ENCODE results near the gene VSIG10L.

Gene VSIG10L

DNA sequence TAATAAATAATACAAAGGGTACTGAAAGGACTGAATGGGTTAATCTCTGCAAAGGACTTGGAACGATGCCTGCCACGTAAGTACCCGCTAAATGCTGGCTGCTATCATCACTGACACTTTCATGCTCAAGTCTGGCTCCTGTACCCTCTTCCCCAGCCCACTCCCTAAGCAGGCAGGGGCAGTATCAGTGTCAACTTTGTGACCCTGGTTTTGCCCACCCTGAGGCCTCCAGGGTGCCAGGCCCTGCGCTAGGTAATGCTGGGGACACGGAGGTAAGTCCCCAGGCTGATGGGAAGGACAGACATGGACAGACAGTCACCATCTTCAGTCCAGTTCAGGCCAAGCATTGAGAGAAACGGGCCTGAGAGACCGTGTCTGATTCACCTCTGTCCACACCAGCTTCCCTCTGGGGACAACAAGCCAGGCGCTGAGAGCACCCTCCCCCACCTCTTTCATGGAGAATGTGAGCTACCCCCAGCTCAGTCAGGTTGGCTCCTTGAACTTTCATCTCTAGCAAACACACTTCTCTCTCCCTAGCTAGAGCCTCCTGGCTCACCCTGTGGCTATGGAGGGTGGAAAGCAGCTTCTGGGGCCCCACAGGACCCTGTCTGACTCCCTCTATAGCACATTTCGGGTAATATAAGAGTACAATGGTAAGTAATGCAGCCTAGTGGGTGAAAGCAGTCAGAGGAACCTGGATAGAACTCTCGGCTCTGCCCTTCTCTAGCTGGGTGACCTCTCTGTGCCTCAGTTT, 23.4 kb upstream of the VSIG10L start:
- DNase-seq = peak; percentile 21

DNA sequence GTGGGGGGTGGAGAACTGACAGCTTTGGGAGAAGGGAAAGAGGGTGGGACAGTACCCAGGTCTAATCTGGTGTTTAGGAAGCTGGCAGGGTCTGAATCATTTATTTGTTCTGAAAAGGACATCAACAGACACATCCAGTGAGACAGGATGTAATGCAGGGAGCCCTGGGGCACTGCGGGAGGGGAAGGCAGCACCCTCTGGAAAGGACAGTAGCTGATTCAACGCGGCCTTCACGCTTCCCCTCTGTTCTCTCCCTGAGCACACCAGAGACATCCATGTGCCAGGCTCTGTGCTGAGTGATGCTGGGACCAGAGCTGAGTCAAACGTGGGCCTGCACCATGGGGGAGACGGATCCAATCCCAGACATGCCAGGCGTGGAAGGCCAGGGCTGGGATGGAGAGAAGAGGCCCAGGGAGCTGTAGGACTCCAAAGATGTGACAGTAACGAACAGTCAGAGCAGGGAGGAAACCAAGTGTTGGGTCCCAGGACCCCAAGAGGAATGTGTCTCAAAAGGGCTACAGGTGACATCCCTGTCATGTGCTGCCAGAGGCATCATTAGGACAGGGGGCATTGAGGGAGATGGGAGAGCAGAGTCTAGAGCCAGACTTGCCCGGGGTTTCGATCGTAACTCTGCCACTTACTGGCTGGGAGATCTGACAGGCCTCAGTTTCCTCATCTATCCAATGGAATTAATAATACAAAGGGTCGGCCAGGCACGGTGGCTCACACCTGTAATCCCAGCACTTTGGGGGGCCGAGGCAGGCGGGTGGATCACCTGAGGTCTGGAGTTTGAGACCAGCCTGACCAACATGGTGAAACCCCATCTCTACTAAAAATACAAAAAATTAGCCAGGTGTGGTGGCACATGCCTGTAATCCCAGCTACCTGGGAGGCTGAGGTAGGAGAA, 22.5 kb upstream of the VSIG10L start:
- DNase-seq = no peak

DNA sequence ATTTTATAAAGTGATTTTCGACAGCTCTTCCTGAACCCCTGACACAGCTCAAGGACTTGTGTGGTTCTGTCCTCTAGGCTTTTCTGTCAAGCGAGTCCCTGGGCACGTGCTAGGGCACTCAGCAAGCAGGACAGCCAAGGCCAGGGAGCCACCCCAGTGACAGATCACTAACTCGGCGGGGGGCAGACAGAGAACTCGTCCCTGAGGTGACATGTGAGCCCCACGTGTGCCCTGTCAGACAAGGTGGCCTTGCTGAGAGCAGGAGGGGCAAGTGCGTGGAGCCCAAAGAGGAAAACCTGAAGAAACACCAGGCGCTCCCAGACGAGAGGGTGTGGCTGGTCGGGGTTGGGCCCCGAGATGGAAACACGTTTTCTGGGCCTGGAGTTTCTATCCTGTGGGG, 19.3 kb upstream of the VSIG10L start:
- DNase-seq = no peak

DNA sequence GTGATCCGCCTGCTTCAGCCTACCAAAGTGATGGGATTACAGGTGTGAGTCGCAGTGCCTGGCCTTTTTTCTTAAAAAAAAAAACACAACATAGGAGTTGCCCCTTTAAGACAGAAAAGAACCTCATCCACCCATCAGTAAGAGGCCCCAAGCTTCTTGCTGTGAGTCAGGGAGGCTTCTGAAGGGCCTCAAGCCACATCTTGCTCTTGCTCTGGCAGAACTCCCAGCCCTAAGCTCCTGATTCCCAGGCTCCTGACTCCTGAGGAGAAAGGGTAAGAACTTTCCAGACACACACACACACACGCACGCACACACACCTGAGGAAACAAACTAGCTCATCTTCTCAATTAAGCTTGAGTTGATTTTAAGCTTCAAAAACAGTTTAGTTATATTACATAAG, 17.4 kb upstream of the VSIG10L start:
- DNase-seq = no peak

DNA sequence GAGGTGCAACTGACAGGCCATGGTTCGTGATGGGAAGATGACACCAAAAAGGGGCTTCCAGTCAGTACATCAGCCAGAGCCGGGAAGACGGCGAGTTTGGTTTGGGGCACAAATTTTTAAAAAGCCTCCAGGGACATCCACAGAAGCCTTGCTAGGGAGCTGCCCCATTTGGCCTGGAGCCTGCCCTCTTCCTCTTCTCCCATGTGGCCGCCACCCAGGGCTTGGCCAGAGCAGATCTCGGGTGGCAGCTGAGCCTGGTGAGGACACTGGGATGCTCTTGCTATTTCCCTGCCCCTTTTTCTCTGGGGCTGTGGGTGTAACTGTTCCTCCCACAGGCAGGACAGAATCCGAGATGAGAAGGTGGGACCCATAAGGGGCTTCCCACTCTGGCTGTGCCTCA, 16.0 kb upstream of the VSIG10L start:
- DNase-seq = no peak

DNA sequence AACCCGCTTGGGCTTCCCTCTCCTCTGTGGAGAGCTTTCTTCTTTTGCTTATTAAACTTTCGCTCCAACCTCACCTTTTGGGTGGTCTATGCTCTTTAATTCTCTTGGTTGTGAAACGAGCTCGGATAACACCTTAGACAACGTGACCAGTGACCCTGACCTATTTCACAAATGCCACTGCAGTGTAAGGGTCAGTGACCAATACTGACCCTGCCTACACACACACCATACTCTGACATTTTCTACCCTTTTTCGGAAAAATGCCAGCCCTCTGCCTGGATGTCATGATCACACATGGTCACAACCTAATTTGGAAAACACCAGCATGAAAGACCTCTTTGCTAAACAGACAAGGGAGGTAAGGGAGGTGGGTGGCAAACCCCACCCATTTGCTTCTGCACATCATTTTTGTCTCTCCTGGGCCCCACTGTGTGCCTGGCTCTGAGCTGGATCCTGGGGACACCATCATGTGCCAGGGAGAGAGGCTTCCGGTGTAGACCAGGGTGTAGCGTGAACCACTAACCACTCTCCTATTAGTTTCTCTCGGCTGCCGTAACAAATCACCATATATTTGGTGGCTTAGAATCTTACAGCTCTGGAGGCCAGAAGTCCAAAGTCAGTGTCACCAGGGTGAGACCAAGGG, 14.3 kb upstream of the VSIG10L start:
- DNase-seq = no peak

DNA sequence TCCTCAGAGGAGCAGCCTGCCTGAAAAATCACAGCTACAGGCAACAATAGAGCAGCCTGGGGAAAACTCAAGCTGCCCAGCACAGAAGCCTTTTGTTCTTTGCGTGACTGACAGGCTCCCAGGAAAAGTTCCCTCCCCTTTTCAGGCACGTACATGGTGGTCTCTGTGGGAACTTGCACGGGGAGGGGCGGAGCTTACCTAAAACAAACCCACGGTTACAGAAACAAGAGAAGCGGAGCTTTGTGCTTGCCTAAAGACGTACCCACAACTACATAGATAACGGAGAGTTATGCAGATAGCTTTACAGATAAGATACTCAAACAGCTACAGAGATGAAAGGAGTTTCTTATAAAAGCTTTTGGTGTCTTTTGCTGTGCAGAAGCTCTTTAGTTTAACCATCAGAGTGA, 12.8 kb upstream of the VSIG10L start:
- no peak for DNase-seq

DNA sequence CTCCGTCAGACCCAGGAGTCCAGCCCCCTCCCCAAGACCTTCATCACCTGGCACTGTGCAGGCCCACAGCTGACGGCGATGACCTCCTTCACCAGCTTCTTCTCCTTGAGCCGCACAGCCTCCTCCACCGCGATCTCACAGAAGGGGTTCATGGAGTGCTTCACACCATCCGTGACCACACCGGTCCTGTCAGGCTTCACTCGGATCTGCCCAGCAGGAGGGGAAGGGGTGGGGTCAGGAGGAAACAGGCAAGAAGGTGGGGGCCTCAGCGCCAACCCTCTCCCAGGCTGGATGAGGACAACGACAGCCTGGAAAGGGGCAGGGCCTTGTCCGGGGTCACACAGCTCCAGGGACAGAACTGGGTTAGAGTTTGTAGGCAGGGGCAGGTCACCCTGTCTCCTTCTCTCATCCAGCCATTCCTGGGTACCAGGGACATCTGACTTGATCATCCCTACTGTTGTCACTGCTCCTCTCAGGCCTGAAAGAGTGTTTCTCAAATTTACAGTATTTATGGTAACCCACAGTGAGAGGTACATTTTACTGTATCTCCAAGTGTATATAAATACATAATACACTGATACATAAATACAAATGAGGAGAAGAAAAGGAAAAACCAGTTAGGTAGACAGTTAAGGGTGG, 12.3 kb upstream of the VSIG10L start:
- no peak for DNase-seq

DNA sequence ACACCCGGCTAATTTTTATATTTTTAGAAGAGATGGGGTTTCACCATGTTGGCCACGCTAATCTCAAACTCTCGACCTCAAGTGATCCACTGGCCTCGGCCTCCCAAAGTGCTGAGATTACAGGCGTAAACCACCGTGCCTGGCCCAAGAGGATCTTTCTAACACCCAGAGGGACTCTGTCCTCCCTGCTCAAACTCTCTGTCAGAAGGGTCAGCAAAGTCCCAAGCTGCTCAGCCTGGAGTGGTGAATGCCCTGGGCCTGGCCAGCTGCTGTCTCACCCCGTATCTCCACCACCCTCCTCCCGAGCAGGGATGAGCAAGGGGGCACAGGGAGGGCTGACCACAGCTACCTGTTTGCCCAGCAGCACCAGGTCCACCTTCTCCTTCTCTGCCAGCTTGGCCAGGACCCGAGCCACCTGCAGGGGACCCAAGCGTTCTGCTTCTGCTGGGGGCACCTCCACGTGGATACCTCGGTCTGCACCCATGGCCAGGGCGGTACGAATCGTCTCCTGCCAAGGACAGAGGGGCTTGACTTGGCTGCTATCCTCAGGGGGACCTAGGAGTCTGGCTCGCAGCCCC, 10.9 kb upstream of the VSIG10L start:
- no peak for DNase-seq

DNA sequence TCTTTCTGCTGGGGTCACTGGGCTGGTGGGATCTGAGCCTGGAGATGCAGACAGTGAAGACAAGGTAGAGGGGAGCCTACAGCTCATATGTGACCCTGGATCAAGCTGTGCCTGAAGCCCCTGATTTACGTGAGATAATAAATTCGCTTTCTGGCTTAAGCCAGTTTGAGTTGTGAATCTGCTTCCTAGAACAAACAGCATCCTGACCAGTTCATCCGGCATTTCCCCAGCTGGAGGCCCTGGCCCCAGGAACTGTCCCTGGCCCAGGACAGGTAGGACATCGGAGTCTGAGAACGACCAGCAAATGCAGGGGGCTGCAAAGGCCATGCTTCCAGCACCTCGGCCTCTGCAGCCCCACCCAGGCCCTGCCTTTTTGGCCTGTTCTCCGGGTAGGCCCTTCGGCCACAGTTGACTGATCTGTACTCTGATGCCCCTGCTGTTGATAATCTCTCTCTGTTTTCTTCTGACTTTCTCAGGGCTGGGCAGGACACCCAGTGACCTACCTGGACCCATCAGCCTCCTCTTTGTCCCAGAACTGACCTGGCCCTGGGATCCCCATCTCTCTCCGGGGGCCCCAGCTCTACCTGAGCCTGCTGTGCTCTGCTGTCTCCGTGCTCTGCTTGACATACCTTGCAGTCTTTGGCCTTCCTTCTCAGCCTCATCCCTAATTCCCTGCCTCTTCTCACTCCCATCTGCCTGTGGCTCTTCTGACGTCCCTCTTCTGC, 9.5 kb upstream of the VSIG10L start:
- DNase-seq = no peak

DNA sequence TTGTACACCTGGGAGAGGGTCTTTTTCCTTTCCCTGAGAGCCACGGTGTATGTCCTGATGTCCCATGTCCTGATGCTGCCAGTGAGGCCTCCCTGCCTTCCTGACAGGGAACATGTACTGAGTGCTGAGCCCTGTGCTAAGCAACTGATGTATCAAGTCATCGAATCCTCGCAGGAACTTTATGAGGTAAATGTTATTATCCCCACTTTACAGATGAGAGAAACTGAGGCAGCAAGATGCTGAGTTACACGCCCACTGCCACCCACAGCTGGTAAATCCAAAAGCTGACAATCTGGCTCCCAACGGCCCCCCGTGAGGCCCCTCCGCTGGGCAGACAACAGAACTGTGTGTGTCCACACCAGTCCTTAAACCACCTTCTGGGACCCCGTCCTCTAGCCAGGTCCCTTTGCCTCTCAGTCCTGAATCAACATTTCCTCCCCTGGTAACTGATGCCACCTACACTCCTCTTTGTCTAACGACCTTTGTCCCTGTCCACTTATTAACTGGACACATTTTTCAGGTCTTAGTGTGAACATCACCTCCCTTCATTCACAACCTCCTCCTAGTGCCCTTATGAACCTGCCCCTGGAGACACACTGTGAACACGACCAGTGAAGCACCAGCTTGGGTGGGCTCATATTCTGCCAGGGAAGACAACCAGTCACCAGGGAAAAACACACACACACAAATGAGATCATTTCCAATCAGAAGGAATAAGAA, 5.4 kb upstream of the VSIG10L start:
- no peak for DNase-seq

DNA sequence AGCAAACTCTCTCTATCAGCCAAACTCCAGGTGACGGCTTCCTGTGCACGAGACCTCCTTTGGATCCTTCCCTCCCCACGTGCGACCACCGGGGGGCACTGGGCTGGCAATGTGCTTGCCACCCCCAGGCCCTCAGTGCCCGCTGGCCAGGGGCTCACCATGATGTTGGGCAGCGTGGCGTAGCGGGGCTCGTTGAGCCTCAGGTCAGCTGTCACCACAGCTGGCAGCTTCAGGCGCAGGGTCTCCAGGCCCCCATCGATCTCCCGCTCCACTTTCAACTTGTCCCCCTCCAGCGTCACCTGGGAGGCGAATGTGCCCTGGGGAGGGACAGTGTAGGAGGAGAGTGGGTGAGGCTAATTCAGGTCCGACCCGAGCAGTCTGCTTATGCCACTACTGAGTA, 4.8 kb upstream of the VSIG10L start:
- no peak for DNase-seq

DNA sequence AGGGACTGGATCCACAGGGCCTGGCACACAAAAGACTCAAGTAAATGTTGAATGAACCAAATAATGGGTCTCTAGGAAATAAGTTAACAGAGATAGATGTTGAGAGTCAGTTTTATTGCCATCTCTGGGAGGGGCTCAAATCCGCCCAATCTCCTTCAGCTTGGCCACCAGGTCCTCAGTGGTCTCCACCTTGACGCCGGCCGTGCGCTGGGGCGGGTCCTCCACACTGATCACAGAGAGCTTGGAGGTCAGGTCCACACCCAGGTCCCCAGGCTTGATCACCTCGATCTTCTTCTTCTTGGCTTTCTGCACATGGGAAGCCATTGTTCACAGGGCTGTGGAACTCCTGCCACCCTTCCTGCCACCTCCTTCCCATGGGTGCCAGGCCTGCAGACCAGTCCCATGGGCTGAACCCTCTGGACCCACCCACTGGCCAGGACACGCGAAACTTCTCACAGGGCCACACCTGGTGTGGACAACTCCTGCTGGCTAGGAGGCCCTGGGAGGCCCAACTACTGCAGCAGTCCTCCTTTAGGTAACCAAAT, 3.2 kb upstream of the VSIG10L start:
- no peak for DNase-seq

DNA sequence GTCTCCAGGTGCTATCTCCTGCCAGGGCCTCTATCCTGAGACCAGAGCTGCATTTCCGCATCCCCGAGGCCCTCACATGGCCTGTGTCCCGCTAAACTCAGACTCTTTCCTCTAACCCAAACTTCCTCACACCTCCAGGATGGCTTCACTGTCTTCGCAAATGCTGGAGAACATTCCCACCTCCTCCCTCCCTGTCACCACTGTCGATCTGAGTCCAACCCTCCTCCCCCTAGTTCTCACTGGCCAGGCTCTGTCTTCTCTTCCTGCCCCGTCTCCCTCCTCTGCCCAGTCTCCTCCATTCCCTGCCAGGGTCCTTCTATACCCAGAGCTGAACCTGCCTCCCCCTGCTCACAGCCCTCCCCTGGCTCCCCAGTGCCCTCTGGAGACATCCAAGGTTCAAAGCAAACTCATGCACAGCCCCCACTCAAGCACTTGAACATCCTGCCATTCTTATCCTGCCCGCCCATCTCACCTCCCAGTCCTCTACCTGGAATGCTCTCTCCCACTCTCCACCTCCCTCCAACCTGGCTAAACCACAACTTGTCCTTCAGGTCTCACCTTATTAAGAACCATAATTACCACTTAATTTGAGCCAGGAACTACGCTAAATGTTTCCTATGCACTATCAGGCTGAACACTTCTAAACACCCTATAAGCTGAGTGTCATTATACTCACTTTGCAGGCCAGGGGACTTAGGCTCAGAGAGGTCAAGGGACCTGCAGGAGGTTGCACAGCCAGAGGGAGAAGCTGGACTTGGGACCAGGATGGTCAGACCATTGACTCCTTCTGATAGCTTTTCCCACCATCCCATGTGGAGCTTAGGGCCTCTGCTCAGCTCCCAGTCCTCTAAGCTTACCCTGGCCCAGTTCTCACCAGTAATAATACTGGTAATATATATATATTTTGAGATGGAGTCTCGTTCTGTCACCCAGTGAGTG, 961 bp upstream of the VSIG10L start:
- DNase-seq = no peak

DNA sequence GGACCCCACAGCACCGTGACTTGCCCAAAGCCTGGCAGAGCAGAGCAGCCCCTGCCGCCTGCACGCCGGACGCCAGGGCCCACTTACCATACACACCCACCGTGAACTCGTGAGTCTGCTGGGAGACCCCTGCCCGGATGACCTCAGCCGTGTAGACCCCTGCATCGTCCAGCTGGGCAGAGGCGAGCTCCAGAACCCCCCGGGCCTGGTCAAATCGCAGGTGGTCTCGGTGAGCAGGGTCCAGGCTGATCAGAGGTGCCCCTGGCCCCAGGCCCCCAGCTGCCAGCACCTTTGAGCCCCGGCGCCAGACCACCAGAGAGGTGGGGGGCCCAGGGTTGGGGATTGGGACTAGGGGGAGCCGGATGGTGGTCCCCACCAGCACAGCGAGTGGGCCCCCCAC, 873 bp downstream of the VSIG10L start:
- DNase-seq = no peak

DNA sequence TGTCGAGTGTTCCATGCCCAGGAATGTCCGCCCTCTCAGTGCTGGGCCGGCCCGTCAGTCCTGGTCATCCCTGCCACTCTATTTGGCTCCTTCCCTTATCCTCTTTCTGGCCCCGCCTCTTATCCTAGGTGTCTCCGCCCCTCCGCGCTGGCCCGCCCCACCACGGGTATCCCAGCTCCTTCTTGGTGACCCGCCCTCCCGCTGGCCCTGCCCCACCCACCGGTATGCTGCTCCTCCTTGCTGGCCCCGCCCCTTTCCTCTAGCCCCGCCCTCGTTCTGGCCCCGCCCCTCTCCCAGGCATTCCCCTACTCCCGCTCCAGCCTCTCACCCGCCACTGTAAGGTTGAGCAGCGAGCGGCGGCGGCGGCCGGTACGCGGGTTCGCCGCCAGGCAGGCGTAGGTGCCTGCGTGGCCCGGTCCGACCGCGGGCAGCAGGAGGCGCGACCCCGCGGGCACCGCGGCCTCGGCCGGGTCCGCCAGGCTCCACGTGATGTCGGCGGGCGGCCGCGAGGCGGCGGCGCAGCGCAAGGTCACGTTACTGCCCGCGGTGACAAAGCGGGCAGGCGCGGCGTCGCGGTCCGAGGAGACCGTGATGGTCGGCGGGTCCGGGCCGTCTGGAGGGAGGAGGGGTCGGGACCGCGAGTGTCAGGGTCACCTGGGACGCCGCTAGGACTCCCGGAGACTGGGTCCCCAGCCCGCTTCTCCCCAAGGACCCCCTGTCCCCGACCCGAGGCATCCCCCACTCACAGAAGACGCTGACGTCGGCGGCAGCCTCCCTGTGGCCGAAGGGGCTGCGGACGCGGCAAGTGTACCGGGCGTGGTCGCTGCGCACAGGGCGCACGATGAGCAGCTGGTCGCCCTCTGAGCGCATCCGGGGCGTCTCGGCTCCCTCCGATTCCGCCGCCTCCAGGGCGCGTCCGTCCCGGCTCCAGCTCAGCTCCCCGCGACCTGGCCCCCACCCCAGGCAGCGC, 2.0 kb downstream of the VSIG10L start:
- peak; percentile 94 for DNase-seq

DNA sequence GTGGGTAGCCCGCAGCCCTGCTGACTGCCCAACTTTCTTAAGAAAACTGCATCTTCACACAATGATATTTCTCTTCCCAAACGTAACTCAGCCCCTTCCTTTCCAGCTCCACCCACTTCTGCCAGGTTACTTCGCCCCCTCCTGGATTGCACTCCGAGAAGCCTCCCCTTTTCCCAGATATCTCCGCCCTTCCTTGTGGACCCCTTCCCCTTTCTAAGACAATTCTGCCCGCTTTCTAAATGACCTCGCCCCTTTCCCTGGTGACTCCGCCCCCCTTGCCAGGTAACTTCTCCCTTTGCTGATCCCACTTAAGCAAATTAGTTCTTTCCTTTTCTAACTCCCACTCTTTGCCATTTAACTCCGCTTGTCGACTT, 2.6 kb downstream of the VSIG10L start:
- no peak for DNase-seq

DNA sequence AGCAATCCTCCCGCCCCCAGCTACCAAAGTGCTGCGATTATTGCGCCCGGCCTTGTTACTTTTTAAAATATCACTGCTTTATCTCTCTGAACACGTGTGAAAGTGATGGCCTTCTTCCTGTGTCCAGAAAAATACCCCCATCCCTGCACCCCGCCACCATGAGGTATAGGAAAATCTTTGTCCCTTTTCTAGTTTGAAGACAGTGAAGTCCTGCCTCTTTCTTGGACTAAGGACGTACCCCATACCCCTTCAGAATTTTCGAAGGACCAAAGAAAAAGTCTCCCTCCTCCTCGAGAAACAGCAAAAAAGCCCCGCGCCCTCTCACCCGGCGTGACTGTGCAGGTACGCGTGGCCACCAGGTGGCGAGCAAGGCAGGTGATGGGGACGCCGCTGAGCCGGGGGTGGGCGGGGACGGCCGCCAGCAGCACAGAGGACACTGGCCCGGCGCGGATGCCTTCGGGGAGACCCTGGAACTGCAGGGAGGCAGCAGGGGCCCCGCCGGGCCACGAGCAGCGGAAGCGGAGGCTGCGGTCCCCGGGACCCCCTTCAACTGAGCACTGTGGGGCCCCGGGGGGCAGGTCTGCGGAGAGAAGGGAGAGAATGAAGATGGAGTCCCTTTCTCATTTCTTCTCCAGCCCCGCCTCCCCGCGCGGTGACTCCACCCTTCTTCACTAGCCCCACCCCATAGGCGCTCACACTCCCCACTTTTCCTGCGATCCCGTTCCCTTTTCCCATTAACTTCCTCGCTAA, 3.2 kb downstream of the VSIG10L start:
- peak; percentile 89 for DNase-seq

Data from activated naive CD4-positive, alpha-beta T cell treated with Interleukin-2 at 50 U/mL for 16 hours (primary cell).